Fibroblast of lung (primary cell): ENCODE results near the gene LRMDA.

ENCODE experiments used
- EZH2 ChIP-seq: IDR thresholded peaks from 2 replicates; pipeline ENCODE4 v1.5.1; 2012; ENCODE audit warnings: low read length, control low read depth, mild to moderate bottlenecking; ENCODE audit errors: missing control alignments
- TF ChIP-seq, protein P1 (sequence below), 2 donors: IDR thresholded peaks in 1 of 2; conservative IDR thresholded peaks in 1 of 2; 1 replicate in 1 of 2; 2 replicates in 1 of 2; pipeline ENCODE4 v1.5.1; 2011 to 2012; ENCODE audit warnings: low read length in 2 of 2, control low read depth in 1 of 2, inconsistent platforms in 1 of 2, low read depth in 1 of 2, mild to moderate bottlenecking in 1 of 2

DNA sequence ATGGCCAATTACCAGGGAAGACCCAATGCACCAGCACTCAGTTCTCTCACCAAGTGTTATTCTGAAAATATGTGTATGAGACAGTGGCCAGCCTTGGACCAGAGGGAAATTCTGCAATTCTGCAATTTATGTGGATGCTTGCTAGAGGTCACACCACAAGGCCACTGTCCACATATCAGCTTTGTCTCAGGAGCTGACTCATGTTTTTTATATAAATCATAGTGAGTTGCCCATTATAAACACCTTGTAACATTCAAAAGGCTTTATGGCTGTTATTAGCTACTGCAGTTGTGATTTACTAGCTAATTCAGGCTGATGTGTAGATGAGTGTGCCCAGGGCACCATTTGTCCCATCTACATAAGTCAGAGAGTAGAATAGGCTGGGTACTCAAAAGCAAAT is 649.0 kb downstream of the LRMDA start:
- TF ChIP-seq, protein P1, sequence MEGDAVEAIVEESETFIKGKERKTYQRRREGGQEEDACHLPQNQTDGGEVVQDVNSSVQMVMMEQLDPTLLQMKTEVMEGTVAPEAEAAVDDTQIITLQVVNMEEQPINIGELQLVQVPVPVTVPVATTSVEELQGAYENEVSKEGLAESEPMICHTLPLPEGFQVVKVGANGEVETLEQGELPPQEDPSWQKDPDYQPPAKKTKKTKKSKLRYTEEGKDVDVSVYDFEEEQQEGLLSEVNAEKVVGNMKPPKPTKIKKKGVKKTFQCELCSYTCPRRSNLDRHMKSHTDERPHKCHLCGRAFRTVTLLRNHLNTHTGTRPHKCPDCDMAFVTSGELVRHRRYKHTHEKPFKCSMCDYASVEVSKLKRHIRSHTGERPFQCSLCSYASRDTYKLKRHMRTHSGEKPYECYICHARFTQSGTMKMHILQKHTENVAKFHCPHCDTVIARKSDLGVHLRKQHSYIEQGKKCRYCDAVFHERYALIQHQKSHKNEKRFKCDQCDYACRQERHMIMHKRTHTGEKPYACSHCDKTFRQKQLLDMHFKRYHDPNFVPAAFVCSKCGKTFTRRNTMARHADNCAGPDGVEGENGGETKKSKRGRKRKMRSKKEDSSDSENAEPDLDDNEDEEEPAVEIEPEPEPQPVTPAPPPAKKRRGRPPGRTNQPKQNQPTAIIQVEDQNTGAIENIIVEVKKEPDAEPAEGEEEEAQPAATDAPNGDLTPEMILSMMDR (conservative IDR thresholded peaks at IDR 0.05 in 1 of 2, IDR thresholded peaks at IDR 0.05 in 1 of 2; ENCODE audit: low read depth in 1 of 2, low read length in 2 of 2) = no peak
- no peak for TF ChIP-seq EZH2
